ENCODE data around the gene WNT7A. TPM values are rescaled to one million over a fixed set of nuclear protein-coding genes. Genes with fewer than 3 reads are reported as not detected.
A peak's percentile ranks its signal among the peaks of the same experiment; 100 is the strongest.
"Not testable (repeated sequence)": the region's sequence is repeated elsewhere in the genome, so short reads cannot be mapped to it uniquely, and the experiment has no call there.

Gene WNT7A
- total RNA-seq = not detected
- polyA plus RNA-seq = 0.08 TPM

GRCh38 chr3:13879946-13880810, at the start of gene WNT7A:
WNT7A (minus strand) TSS chr3:13880071; CDS start chr3:13879816, 255 bp downstream.
- WGBS = under 1% methylated on average over 78 of the region's 90 CpGs
- H3K4me1 ChIP-seq (ENCODE audit: insufficient read depth) = no peaks in the 10 kb centered on the region
- no peaks in the 10 kb centered on the region for H3K36me3 ChIP-seq (ENCODE audit: insufficient read depth)
- peak within 1 kb of the TSS; percentile 26 for H3K4me3 ChIP-seq (ENCODE audit: low read depth, low read length)
- H3K27ac ChIP-seq (ENCODE audit: low read depth) = no peak within 1 kb of the TSS
- no peak for DNase-seq (ENCODE audit: extremely low spot score)

GRCh38 chr3:13928741-13929140, 48.9 kb upstream of the WNT7A start:
- H3K4me1 ChIP-seq (ENCODE audit: insufficient read depth); H3K4me3 ChIP-seq (ENCODE audit: low read depth, low read length); DNase-seq (ENCODE audit: extremely low spot score); H3K36me3 ChIP-seq (ENCODE audit: insufficient read depth); H3K27ac ChIP-seq (ENCODE audit: low read depth): not testable (repeated sequence)
- WGBS = 96% methylated on average over 1 of the region's 1 CpG

GRCh38 chr3:13927295-13927694, 47.4 kb upstream of the WNT7A start:
- Histone ChIP-seq H3K4me1 (ENCODE audit: insufficient read depth) (no peaks in the 10 kb centered on the region), H3K36me3 (ENCODE audit: insufficient read depth) (no peaks in the 10 kb centered on the region), H3K27ac (ENCODE audit: low read depth) (no peak overlapping the region), H3K4me3 (ENCODE audit: low read depth, low read length) (no peak overlapping the region)
- no peak for DNase-seq (ENCODE audit: extremely low spot score)
- 65% methylated on average over 7 of the region's 7 CpGs for WGBS

- no peak for DNase-seq (ENCODE audit: extremely low spot score)
- no peaks in the 10 kb centered on the region for H3K4me1 ChIP-seq (ENCODE audit: insufficient read depth)
- H3K36me3 ChIP-seq (ENCODE audit: insufficient read depth) = no peaks in the 10 kb centered on the region
- no peak overlapping the region for H3K27ac ChIP-seq (ENCODE audit: low read depth)
- 78% methylated on average over 1 of the region's 1 CpG for WGBS
- H3K4me3 ChIP-seq (ENCODE audit: low read depth, low read length) = no peak overlapping the region
Measured at GRCh38 chr3:13916375-13916774, 36.5 kb upstream of the WNT7A start.

GRCh38 chr3:13902648-13903238, 22.9 kb upstream of the WNT7A start:
- no peak for DNase-seq (ENCODE audit: extremely low spot score)
- Histone ChIP-seq H3K27ac (ENCODE audit: low read depth) (no peak overlapping the region), H3K4me3 (ENCODE audit: low read depth, low read length) (no peak overlapping the region), H3K36me3 (ENCODE audit: insufficient read depth) (no peaks in the 10 kb centered on the region), H3K4me1 (ENCODE audit: insufficient read depth) (no peaks in the 10 kb centered on the region)
- 48% methylated on average over 1 of the region's 1 CpG for WGBS

- Histone ChIP-seq H3K4me1 (ENCODE audit: insufficient read depth) (no peaks in the 10 kb centered on the region), H3K27ac (ENCODE audit: low read depth) (no peak overlapping the region), H3K36me3 (ENCODE audit: insufficient read depth) (no peaks in the 10 kb centered on the region), H3K4me3 (ENCODE audit: low read depth, low read length) (no peak overlapping the region)
- no peak for DNase-seq (ENCODE audit: extremely low spot score)
- WGBS = 69% methylated on average over 1 of the region's 1 CpG
Measured at GRCh38 chr3:13901935-13902584, 22.2 kb upstream of the WNT7A start.

- 48% methylated on average over 3 of the region's 3 CpGs for WGBS
- DNase-seq (ENCODE audit: extremely low spot score) = no peak
- H3K36me3 ChIP-seq (ENCODE audit: insufficient read depth) = no peaks in the 10 kb centered on the region
- H3K27ac ChIP-seq (ENCODE audit: low read depth) = no peak overlapping the region
- H3K4me3 ChIP-seq (ENCODE audit: low read depth, low read length) = no peak overlapping the region
- H3K4me1 ChIP-seq (ENCODE audit: insufficient read depth) = no peaks in the 10 kb centered on the region
Measured at GRCh38 chr3:13898346-13898745, 18.5 kb upstream of the WNT7A start.

- no peak overlapping the region for H3K27ac ChIP-seq (ENCODE audit: low read depth)
- DNase-seq (ENCODE audit: extremely low spot score) = peak; percentile 57
- no peaks in the 10 kb centered on the region for H3K36me3 ChIP-seq (ENCODE audit: insufficient read depth)
- H3K4me1 ChIP-seq (ENCODE audit: insufficient read depth) = no peaks in the 10 kb centered on the region
- peak overlapping the region; percentile 42 for H3K4me3 ChIP-seq (ENCODE audit: low read depth, low read length)
- WGBS = 19% methylated on average over 12 of the region's 12 CpGs
Measured at GRCh38 chr3:13896473-13897154, 16.7 kb upstream of the WNT7A start.

GRCh38 chr3:13895155-13896105, 15.6 kb upstream of the WNT7A start:
- peak overlapping the region; percentile 42 for H3K4me3 ChIP-seq (ENCODE audit: low read depth, low read length)
- DNase-seq (ENCODE audit: extremely low spot score) = peak; percentile 86
- WGBS = 1% methylated on average over 86 of the region's 86 CpGs
- H3K27ac ChIP-seq (ENCODE audit: low read depth) = no peak overlapping the region
- no peaks in the 10 kb centered on the region for H3K36me3 ChIP-seq (ENCODE audit: insufficient read depth)
- no peaks in the 10 kb centered on the region for H3K4me1 ChIP-seq (ENCODE audit: insufficient read depth)

- no peaks in the 10 kb centered on the region for H3K36me3 ChIP-seq (ENCODE audit: insufficient read depth)
- no peak overlapping the region for H3K27ac ChIP-seq (ENCODE audit: low read depth)
- H3K4me3 ChIP-seq (ENCODE audit: low read depth, low read length) = peak overlapping the region; percentile 26
- WGBS = 25% methylated on average over 20 of the region's 20 CpGs
- no peak for DNase-seq (ENCODE audit: extremely low spot score)
- no peaks in the 10 kb centered on the region for H3K4me1 ChIP-seq (ENCODE audit: insufficient read depth)
Measured at GRCh38 chr3:13894807-13895154, 14.9 kb upstream of the WNT7A start.

GRCh38 chr3:13894096-13894806, 14.4 kb upstream of the WNT7A start:
- H3K4me3 ChIP-seq (ENCODE audit: low read depth, low read length) = no peak overlapping the region
- no peaks in the 10 kb centered on the region for H3K4me1 ChIP-seq (ENCODE audit: insufficient read depth)
- WGBS = 54% methylated on average over 13 of the region's 13 CpGs
- DNase-seq (ENCODE audit: extremely low spot score) = no peak
- H3K27ac ChIP-seq (ENCODE audit: low read depth) = no peak overlapping the region
- no peaks in the 10 kb centered on the region for H3K36me3 ChIP-seq (ENCODE audit: insufficient read depth)

- Histone ChIP-seq H3K4me1 (ENCODE audit: insufficient read depth) (no peaks in the 10 kb centered on the region), H3K27ac (ENCODE audit: low read depth) (no peak overlapping the region), H3K36me3 (ENCODE audit: insufficient read depth) (no peaks in the 10 kb centered on the region), H3K4me3 (ENCODE audit: low read depth, low read length) (no peak overlapping the region)
- no peak for DNase-seq (ENCODE audit: extremely low spot score)
- WGBS = 97% methylated on average over 2 of the region's 2 CpGs
Measured at GRCh38 chr3:13892304-13892703, 12.4 kb upstream of the WNT7A start.

All from urinary bladder (tissue), 4 donors.